ENCODE results near the gene ZNF148. TPM values are rescaled to one million over a fixed set of nuclear protein-coding genes. Genes with fewer than 3 reads are reported as not detected.

The ZNF148 gene
- polyA plus RNA-seq, 2 of the 4 experiments (the other 2 are of a cell fraction): 9.9 to 26.5 TPM

DNA sequence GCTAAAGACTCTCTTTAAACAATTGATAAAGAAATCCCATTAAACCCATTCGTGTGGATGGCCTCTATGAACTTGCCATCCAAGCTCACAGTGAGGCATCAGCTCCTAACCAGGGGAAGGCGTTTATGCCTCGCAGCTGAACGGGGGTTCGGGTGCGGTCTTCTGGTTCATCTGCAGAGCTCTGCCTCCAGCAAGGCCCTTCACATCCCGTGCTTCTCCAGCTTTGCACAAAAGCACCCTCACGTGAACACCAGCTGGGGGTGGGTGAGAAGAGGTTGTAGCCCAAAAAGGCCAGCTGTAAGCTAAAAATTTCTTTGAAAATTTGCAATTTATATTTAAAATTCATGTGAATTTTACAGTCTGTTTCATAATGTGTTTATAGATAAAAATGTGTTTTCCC lies 39.5 kb upstream of the ZNF148 start (continued):
- no peak for TF ChIP-seq ATOH8 (CRISPR knock-in tag; IDR thresholded peaks at IDR 0.05; ENCODE audit: low read depth)
- TF ChIP-seq HOXA7 (CRISPR knock-in tag; IDR thresholded peaks at IDR 0.05): no peak
- no peak for TF ChIP-seq NFE2L2 (conservative IDR thresholded peaks at IDR 0.05; ENCODE audit: low read length)
- TF ChIP-seq POLR2A (IDR thresholded peaks at IDR 0.05; ENCODE audit: low read length): no peak

GRCh38 chr3:125410922-125411321 lies 35.8 kb upstream of the ZNF148 start:
- ChIA-PET POLR2A (no interaction called here), CTCF (interaction anchor here (0.9 kb wide), 1 partner anchor 416 kb away, joined by 3 read pairs; no protein-coding TSS in a partner anchor)
- H3K4me1 ChIP-seq: no peaks in the 10 kb centered on the region
- DNase-seq (ENCODE audit: low read depth in 1 of 2, low spot score in 1 of 2): no peak
- no peak for TF ChIP-seq NPAS2 (CRISPR knock-in tag; IDR thresholded peaks at IDR 0.05; ENCODE audit: borderline replicate concordance)
- TF ChIP-seq HOXA7 (CRISPR knock-in tag; IDR thresholded peaks at IDR 0.05): no peak
- TF ChIP-seq MAZ (IDR thresholded peaks at IDR 0.05; ENCODE audit: borderline replicate concordance, low read depth, low read length): no peak
- no peak for TF ChIP-seq FOXS1 (CRISPR knock-in tag; IDR thresholded peaks at IDR 0.05)
- TF ChIP-seq, protein P1, sequence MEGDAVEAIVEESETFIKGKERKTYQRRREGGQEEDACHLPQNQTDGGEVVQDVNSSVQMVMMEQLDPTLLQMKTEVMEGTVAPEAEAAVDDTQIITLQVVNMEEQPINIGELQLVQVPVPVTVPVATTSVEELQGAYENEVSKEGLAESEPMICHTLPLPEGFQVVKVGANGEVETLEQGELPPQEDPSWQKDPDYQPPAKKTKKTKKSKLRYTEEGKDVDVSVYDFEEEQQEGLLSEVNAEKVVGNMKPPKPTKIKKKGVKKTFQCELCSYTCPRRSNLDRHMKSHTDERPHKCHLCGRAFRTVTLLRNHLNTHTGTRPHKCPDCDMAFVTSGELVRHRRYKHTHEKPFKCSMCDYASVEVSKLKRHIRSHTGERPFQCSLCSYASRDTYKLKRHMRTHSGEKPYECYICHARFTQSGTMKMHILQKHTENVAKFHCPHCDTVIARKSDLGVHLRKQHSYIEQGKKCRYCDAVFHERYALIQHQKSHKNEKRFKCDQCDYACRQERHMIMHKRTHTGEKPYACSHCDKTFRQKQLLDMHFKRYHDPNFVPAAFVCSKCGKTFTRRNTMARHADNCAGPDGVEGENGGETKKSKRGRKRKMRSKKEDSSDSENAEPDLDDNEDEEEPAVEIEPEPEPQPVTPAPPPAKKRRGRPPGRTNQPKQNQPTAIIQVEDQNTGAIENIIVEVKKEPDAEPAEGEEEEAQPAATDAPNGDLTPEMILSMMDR (IDR thresholded peaks at IDR 0.05): no peak
- TF ChIP-seq HOXB5 (CRISPR knock-in tag; IDR thresholded peaks at IDR 0.05): no peak
- TF ChIP-seq USF2 (IDR thresholded peaks at IDR 0.05): no peak
- TF ChIP-seq, protein P2, sequence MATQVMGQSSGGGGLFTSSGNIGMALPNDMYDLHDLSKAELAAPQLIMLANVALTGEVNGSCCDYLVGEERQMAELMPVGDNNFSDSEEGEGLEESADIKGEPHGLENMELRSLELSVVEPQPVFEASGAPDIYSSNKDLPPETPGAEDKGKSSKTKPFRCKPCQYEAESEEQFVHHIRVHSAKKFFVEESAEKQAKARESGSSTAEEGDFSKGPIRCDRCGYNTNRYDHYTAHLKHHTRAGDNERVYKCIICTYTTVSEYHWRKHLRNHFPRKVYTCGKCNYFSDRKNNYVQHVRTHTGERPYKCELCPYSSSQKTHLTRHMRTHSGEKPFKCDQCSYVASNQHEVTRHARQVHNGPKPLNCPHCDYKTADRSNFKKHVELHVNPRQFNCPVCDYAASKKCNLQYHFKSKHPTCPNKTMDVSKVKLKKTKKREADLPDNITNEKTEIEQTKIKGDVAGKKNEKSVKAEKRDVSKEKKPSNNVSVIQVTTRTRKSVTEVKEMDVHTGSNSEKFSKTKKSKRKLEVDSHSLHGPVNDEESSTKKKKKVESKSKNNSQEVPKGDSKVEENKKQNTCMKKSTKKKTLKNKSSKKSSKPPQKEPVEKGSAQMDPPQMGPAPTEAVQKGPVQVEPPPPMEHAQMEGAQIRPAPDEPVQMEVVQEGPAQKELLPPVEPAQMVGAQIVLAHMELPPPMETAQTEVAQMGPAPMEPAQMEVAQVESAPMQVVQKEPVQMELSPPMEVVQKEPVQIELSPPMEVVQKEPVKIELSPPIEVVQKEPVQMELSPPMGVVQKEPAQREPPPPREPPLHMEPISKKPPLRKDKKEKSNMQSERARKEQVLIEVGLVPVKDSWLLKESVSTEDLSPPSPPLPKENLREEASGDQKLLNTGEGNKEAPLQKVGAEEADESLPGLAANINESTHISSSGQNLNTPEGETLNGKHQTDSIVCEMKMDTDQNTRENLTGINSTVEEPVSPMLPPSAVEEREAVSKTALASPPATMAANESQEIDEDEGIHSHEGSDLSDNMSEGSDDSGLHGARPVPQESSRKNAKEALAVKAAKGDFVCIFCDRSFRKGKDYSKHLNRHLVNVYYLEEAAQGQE (IDR thresholded peaks at IDR 0.05): no peak
- TF ChIP-seq KDM5A (IDR thresholded peaks at IDR 0.05): no peak
- no peak for TF ChIP-seq HOXB13 (CRISPR knock-in tag; IDR thresholded peaks at IDR 0.05; ENCODE audit: low read depth)
- H3K27ac ChIP-seq: no peak overlapping the region
- no peak for ATAC-seq
- no peaks in the 10 kb centered on the region for H3K9me3 ChIP-seq
- H3K4me2 ChIP-seq: no peak overlapping the region
- FAIRE-seq: no peak
- 39% methylated on average over 6 of the region's 6 CpGs for WGBS (ENCODE audit: missing lambda C conversion rate)
- H3K4me3 ChIP-seq: no peak overlapping the region

- H3K4me1 ChIP-seq: no peaks in the 10 kb centered on the region
- FAIRE-seq (no peak), ATAC-seq (no peak), DNase-seq (ENCODE audit: low read depth in 1 of 2, low spot score in 1 of 2) (no peak)
- no peak overlapping the region for H3K27ac ChIP-seq
- no peaks in the 10 kb centered on the region for H3K9me3 ChIP-seq
- no peak overlapping the region for H3K4me2 ChIP-seq
- H3K4me3 ChIP-seq: no peak overlapping the region
- ChIA-PET CTCF (no interaction called here), POLR2A (no interaction called here)
- WGBS (ENCODE audit: missing lambda C conversion rate): 65% methylated on average over 2 of the region's 2 CpGs
- TF ChIP-seq MYC (IDR thresholded peaks at IDR 0.05; ENCODE audit: borderline replicate concordance, low read length) (no peak), ATOH8 (CRISPR knock-in tag; IDR thresholded peaks at IDR 0.05; ENCODE audit: low read depth) (no peak), MAX (IDR thresholded peaks at IDR 0.05) (no peak), KDM5A (IDR thresholded peaks at IDR 0.05) (no peak), RCOR1 (IDR thresholded peaks at IDR 0.05; ENCODE audit: low read depth, low read length) (no peak), TP53 (CRISPR knock-in tag; IDR thresholded peaks at IDR 0.05) (no peak), RARB (CRISPR knock-in tag; IDR thresholded peaks at IDR 0.05) (no peak), KDM1A (IDR thresholded peaks at IDR 0.05; ENCODE audit: low read depth) (no peak), NPAS2 (CRISPR knock-in tag; IDR thresholded peaks at IDR 0.05; ENCODE audit: borderline replicate concordance) (no peak), SMC3 (IDR thresholded peaks at IDR 0.05) (no peak), TFCP2L1 (CRISPR knock-in tag; IDR thresholded peaks at IDR 0.05) (no peak), POLR2AphosphoS2 (conservative IDR thresholded peaks at IDR 0.05; ENCODE audit: low read length) (no peak), HDAC2 (IDR thresholded peaks at IDR 0.05) (no peak), ZSCAN20 (CRISPR knock-in tag; IDR thresholded peaks at IDR 0.05) (no peak), HOXB5 (CRISPR knock-in tag; IDR thresholded peaks at IDR 0.05) (no peak), USF2 (IDR thresholded peaks at IDR 0.05) (no peak)
- TF ChIP-seq, protein P1 (IDR thresholded peaks at IDR 0.05): no peak
Measured at GRCh38 chr3:125406070-125406469, 30.9 kb upstream of the ZNF148 start.
